GM23248 (cell line): ENCODE measurements around the gene RHOXF1. TPM values are rescaled to one million over a fixed set of nuclear protein-coding genes. Genes with fewer than 3 reads are reported as not detected.
A peak's percentile ranks its signal among the peaks of the same experiment; 100 is the strongest.

Source experiments
- DNase-seq: peaks from one replicate; pipeline ENCODE4 v3.0.0-alpha.2; 2015
- H2AFZ ChIP-seq: fragments of 200-600 bp; sonication (generic); 2 replicates; pipeline ENCODE4 v1.6.1; 2016; ENCODE audit warnings: antibody characterized with exemption
- H3F3A ChIP-seq: fragments of 200-600 bp; sonication (generic); 2 replicates; pipeline ENCODE4 v1.6.1; 2016; ENCODE audit warnings: mild to moderate bottlenecking, antibody characterized with exemption, mixed run types; ENCODE audit not compliant: insufficient read depth
- H3K27ac ChIP-seq: fragments of 200-600 bp; sonication (generic); 2 replicates; pipeline ENCODE4 v1.5.1; 2016; ENCODE audit warnings: mild to moderate bottlenecking
- H3K27me3 ChIP-seq: fragments of 200-600 bp; sonication (generic); replicated peaks from 2 replicates; pipeline ENCODE4 v1.6.1; 2016; ENCODE audit warnings: mild to moderate bottlenecking; ENCODE audit not compliant: insufficient read depth
- H3K36me3 ChIP-seq: fragments of 200-600 bp; sonication (generic); 2 replicates; pipeline ENCODE4 v1.6.1; 2016; ENCODE audit warnings: low read depth, mild to moderate bottlenecking
- H3K4me1 ChIP-seq: fragments of 200-600 bp; sonication (generic); 2 replicates; pipeline ENCODE4 v1.6.1; 2016; ENCODE audit warnings: mild to moderate bottlenecking; ENCODE audit not compliant: insufficient read depth
- H3K4me2 ChIP-seq: fragments of 200-600 bp; sonication (generic); one replicate; pipeline ENCODE4 v1.6.1; 2016; ENCODE audit warnings: mild to moderate bottlenecking; ENCODE audit not compliant: unreplicated experiment
- H3K4me3 ChIP-seq: fragments of 200-600 bp; sonication (generic); 2 replicates; pipeline ENCODE4 v1.5.1; 2016; ENCODE audit warnings: mild to moderate bottlenecking
- H3K79me2 ChIP-seq: fragments of 200-600 bp; sonication (generic); 2 replicates; pipeline ENCODE4 v1.6.1; 2016; ENCODE audit warnings: mild to moderate bottlenecking; ENCODE audit not compliant: insufficient read depth
- H3K9ac ChIP-seq: fragments of 200-600 bp; sonication (generic); 2 replicates; pipeline ENCODE4 v1.6.1; 2016; ENCODE audit warnings: mild to moderate bottlenecking
- H3K9me2 ChIP-seq: fragments of 200-600 bp; sonication (generic); 2 replicates; pipeline ENCODE4 v1.6.1; 2016; ENCODE audit warnings: mixed run types, mild to moderate bottlenecking, moderate library complexity; ENCODE audit not compliant: insufficient read depth
- H3K9me3 ChIP-seq: fragments of 200-600 bp; sonication (generic); one replicate; pipeline ENCODE4 v1.6.1; 2017; ENCODE audit warnings: low read depth
- H4K20me1 ChIP-seq: fragments of 200-600 bp; sonication (generic); 2 replicates; pipeline ENCODE4 v1.6.0; 2016; ENCODE audit not compliant: insufficient read depth
- EZH2 ChIP-seq: fragments of 200-600 bp; sonication (generic); IDR thresholded peaks from 2 replicates; pipeline ENCODE4 v1.6.1; 2018; ENCODE audit warnings: antibody characterized with exemption, mild to moderate bottlenecking; ENCODE audit not compliant: insufficient read depth, poor library complexity, severe bottlenecking
- EZH2phosphoT487 ChIP-seq: fragments of 200-600 bp; sonication (generic); IDR thresholded peaks from 2 replicates; pipeline ENCODE4 v1.6.1; 2018; ENCODE audit warnings: antibody characterized with exemption, moderate library complexity, mild to moderate bottlenecking, low read depth; ENCODE audit not compliant: insufficient read depth
- WGBS, 2 experiments: methylation state at CpG; one replicate each; pipeline ENCODE4 v1.1.6; 2015 to 2017; ENCODE audit warnings: low lambda C conversion rate in 2 of 2, low coverage in 1 of 2; ENCODE audit errors: missing lambda C conversion rate in 2 of 2; 5-methylcytosine and 5-hydroxymethylcytosine counted together
- in situ Hi-C: fragments of 300-500 bp; cut with MboI; formaldehyde crosslinking; loops from 2 replicates; pipeline ENCODE4 v1.15.0; 2020
- polyA plus RNA-seq: library from polyadenylated mRNA; unstranded; fragments of >200 nt; fragmentation: Nextera tagmentation; extraction: Ambion mirVana; gene quantifications from 2 replicates; pipeline ENCODE4 v1.2.1, GENCODE V29; 2016
- total RNA-seq: library from RNA; depleted of rRNA; stranded (reverse); fragments of >200 nt; shearing (Covaris generic); gene quantifications from 2 replicates; pipeline ENCODE4 v1.2.3, GENCODE V29; 2014

Gene RHOXF1
- total and polyA plus RNA-seq, 2 experiments from 2014 or later = not detected

DNA sequence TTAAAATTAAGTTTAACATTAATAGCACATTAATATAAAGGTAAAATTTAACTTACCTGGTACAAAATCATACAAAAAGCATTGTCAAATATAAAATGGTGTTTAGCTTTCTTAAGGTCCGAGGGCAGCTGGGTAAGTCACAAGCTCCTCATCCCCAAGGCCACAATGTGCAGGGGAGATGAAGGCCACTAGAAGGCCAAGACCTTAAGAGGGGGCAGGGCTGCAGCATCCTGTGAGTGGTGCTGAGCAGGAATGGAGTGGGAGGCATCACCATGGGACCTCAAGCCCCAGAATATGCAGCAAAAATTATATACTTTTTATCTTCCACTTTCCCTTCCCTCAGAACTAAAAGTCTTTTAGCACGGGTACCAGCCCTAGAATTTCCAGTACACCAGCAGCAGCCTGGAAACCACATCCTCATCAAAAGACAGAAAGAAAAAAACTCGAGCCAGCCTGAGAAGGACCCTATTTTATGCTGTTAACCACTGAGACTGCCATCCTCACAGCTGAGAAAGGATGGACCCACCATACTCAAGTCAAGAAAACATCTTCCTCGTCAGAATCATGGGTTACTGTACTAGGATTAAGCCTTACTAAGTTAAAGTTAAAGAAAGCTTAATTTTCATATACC is 29.7 kb upstream of the RHOXF1 start:
- Histone ChIP-seq H3K79me2 (no peaks in the 10 kb centered on the region), H3K27me3 (no peaks in the 10 kb centered on the region), H3K9me3 (no peaks in the 10 kb centered on the region), H4K20me1 (no peaks in the 10 kb centered on the region), H3K4me2 (no peak overlapping the region), H3F3A (no peaks in the 10 kb centered on the region), H3K4me1 (no peaks in the 10 kb centered on the region), H2AFZ (no peak overlapping the region), H3K36me3 (no peaks in the 10 kb centered on the region), H3K9ac (no peak overlapping the region), H3K9me2 (no peaks in the 10 kb centered on the region), H3K27ac (no peak overlapping the region), H3K4me3 (no peak overlapping the region)
- 61 to 62% methylated on average over 4 of the region's 4 CpGs for whole genome bisulfite sequencing, 2 experiments
- TF ChIP-seq EZH2phosphoT487 (no peak), EZH2 (no peak)
- in situ Hi-C loops = no loop called here
- DNase-seq = no peak

DNA sequence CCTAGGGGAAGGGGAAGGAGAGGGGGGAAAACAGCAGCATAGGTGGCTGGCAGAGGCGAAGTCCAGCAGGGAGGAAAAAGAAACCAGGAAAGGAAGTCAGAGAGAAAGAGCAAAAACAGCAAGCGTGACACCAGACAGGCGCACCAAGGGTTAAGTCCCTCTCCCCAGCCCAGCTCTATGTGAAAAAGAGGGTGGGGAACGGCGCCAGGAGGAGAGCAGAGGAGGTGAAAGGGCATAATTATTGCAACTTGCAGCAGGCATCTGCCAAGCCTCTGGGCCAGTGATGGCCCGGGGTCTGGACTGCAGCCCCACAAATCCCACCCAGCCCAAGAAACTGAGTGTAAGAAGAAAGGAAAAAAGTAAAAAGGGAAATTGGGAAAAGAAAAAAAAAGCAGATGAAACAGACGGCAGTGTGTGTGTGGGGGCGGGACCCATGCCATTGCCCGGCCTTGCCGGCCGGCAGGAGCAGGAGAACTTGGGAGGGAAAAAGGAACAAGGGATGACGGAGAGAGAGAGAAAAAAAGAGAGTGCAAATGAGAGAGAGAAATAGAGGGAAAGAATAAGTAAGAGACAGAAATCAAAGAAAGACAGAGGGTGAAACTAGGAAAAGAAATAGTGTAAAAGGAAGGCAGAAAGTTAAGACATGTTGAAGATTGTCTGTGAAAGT is 28.6 kb upstream of the RHOXF1 start:
- Histone ChIP-seq H3K4me2 (no peak overlapping the region), H3K4me1 (no peaks in the 10 kb centered on the region), H2AFZ (peak overlapping the region; percentile 19; the same call in 1 of the 2 replicates), H3K9me2 (no peaks in the 10 kb centered on the region), H3F3A (no peaks in the 10 kb centered on the region), H3K9me3 (no peaks in the 10 kb centered on the region), H3K27me3 (no peaks in the 10 kb centered on the region), H3K4me3 (no peak overlapping the region), H3K27ac (no peak overlapping the region), H4K20me1 (no peaks in the 10 kb centered on the region), H3K79me2 (no peaks in the 10 kb centered on the region), H3K9ac (no peak overlapping the region), H3K36me3 (no peaks in the 10 kb centered on the region)
- 19 to 24% methylated on average over 8 to 11 of the region's 12 CpGs for WGBS, 2 experiments
- in situ Hi-C loops = no loop called here
- peak; percentile 4 for DNase-seq
- TF ChIP-seq EZH2phosphoT487 (no peak), EZH2 (no peak)

DNA sequence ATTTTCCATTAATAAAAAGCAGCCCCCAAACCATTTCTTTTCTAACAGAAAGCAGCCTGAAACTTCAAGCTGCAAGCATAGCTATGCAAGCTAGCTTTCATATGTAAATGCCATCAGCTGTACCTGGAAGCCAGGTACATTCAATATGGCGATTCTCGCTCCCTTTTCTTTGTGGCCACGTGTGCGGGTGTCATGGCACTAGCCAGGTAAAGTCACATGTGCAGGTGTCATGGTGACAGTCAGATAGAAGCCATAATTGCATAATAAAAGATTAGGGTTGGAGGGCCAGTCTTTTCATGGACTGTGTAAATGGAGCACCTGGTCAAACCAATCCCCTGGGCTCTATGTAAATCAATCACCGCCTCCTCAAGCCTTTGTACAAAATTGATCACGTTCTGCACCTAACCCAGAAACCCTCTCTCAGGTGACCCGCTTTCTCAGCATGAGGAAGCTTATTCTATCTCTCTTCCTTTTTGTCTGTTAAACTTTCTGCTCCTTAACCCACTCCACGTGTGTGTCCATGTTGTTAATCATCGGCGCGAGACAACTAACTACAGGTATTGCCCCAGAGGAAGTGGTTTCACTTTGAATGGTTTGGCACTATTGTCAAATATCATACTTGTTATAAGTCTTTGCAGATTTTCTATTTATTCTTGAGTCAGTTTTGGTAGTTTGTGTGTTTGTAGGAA is 24.7 kb upstream of the RHOXF1 start:
- H2AFZ ChIP-seq = no peak overlapping the region
- no peaks in the 10 kb centered on the region for H3K9me2 ChIP-seq
- H3K4me3 ChIP-seq = no peak overlapping the region
- H3K27me3 ChIP-seq = no peaks in the 10 kb centered on the region
- no peak overlapping the region for H3K4me2 ChIP-seq
- no peak overlapping the region for H3K9ac ChIP-seq
- 71 to 76% methylated on average over 11 of the region's 11 CpGs for WGBS, 2 experiments
- H3K79me2 ChIP-seq = no peaks in the 10 kb centered on the region
- H4K20me1 ChIP-seq = no peaks in the 10 kb centered on the region
- no peak for TF ChIP-seq EZH2phosphoT487
- TF ChIP-seq EZH2 = no peak
- DNase-seq = no peak
- H3F3A ChIP-seq = no peaks in the 10 kb centered on the region
- no peaks in the 10 kb centered on the region for H3K36me3 ChIP-seq
- no peak overlapping the region for H3K27ac ChIP-seq
- in situ Hi-C loops = no loop called here
- no peaks in the 10 kb centered on the region for H3K9me3 ChIP-seq
- no peaks in the 10 kb centered on the region for H3K4me1 ChIP-seq

DNA sequence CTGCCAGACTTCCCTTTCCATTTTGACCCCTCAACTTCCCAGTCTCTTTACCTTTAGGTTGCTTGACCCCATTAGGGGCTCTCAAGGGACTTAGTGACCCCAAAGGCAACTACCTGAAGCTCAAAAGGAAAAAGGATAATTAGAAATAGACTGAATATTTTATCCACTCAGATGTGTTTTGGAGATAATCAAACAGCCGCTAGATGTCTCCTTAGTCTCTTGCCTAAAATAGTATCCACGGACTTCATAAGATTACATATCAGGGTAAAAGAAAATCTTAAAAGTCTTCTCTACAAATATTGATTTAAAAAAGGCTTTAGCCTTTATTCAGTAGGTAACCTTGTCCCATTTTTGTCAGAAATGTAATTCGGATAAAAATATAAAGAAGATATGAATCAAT is 21.7 kb upstream of the RHOXF1 start:
- H3K79me2 ChIP-seq = no peaks in the 10 kb centered on the region
- no peaks in the 10 kb centered on the region for H3K9me2 ChIP-seq
- no peak overlapping the region for H3K4me3 ChIP-seq
- H3K36me3 ChIP-seq = no peaks in the 10 kb centered on the region
- H3F3A ChIP-seq = no peaks in the 10 kb centered on the region
- H3K4me1 ChIP-seq = no peaks in the 10 kb centered on the region
- no peak overlapping the region for H2AFZ ChIP-seq
- H3K27me3 ChIP-seq = no peaks in the 10 kb centered on the region
- no peaks in the 10 kb centered on the region for H4K20me1 ChIP-seq
- DNase-seq = no peak
- in situ Hi-C loops = no loop called here
- H3K9me3 ChIP-seq = no peaks in the 10 kb centered on the region
- H3K9ac ChIP-seq = no peak overlapping the region
- no peak for TF ChIP-seq EZH2
- TF ChIP-seq EZH2phosphoT487 = no peak
- WGBS, 2 experiments = 48 to 59% methylated on average over 3 of the region's 3 CpGs
- no peak overlapping the region for H3K4me2 ChIP-seq
- H3K27ac ChIP-seq = no peak overlapping the region
